Ishikawa (cell line): Measurements from ENCODE around the gene DDHD1.

ENCODE experiments used
- CEBPB ChIP-seq: IDR thresholded peaks from 2 replicates; pipeline ENCODE4 v1.6.1; 2012
- CREB1 ChIP-seq: IDR thresholded peaks from 2 replicates; pipeline ENCODE4 v1.6.1; 2012; ENCODE audit warnings: low read depth
- EGR1 ChIP-seq: IDR thresholded peaks from 2 replicates; pipeline ENCODE4 v1.6.1; 2012
- EP300 ChIP-seq: IDR thresholded peaks from 2 replicates; pipeline ENCODE4 v1.6.1; 2012; ENCODE audit warnings: borderline replicate concordance
- FOXM1 ChIP-seq: IDR thresholded peaks from 2 replicates; pipeline ENCODE4 v1.6.1; 2012; ENCODE audit warnings: low read depth, borderline replicate concordance
- NFIC ChIP-seq: IDR thresholded peaks from 2 replicates; pipeline ENCODE4 v1.6.1; 2012
- RAD21 ChIP-seq: IDR thresholded peaks from 2 replicates; pipeline ENCODE4 v1.6.1; 2012; ENCODE audit warnings: low read depth
- TAF1 ChIP-seq: IDR thresholded peaks from 2 replicates; pipeline ENCODE4 v1.6.1; 2012; ENCODE audit warnings: low read depth, mild to moderate bottlenecking
- TCF12 ChIP-seq: IDR thresholded peaks from 2 replicates; pipeline ENCODE4 v1.6.1; 2012; ENCODE audit warnings: low read depth
- TEAD4 ChIP-seq: IDR thresholded peaks from 2 replicates; pipeline ENCODE4 v1.6.1; 2012
- YY1 ChIP-seq: IDR thresholded peaks from 2 replicates; pipeline ENCODE4 v1.6.1; 2012; ENCODE audit warnings: low read depth
- ZBTB7A ChIP-seq: IDR thresholded peaks from 2 replicates; pipeline ENCODE4 v1.6.1; 2012; ENCODE audit warnings: low read depth
- TF ChIP-seq, protein P1 (sequence below): IDR thresholded peaks from 2 replicates; pipeline ENCODE4 v1.6.1; 2012
- TF ChIP-seq, protein P2 (sequence below): IDR thresholded peaks from 2 replicates; pipeline ENCODE4 v1.6.1; 2012; ENCODE audit warnings: low read depth, mild to moderate bottlenecking
- TF ChIP-seq, protein P3 (sequence below): IDR thresholded peaks from 2 replicates; pipeline ENCODE4 v1.6.1; 2012

The DDHD1 gene

DNA sequence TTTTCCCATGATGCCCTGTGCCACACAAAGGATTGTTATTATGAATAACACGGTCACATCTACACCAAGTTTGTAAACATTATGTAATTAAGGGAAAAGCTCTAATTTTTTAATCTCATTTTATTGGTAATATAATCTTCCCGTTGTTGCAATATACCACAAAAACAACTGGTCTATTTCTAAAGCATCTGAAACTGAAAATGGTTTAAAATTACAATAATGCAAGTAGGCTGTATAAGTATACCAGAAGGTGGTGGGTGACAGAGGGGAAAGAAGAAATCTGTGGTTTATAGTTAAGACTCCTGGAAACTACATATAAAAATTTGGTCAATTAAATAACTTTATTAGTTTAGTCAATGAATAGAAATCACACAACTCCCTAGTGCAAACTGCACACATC is 5.2 kb downstream of the DDHD1 start:
- TF ChIP-seq TCF12, result no peak
- no peak for TF ChIP-seq RAD21
- no peak for TF ChIP-seq YY1
- TF ChIP-seq EGR1, result no peak
- no peak for TF ChIP-seq CEBPB
- no peak for TF ChIP-seq TAF1

DNA sequence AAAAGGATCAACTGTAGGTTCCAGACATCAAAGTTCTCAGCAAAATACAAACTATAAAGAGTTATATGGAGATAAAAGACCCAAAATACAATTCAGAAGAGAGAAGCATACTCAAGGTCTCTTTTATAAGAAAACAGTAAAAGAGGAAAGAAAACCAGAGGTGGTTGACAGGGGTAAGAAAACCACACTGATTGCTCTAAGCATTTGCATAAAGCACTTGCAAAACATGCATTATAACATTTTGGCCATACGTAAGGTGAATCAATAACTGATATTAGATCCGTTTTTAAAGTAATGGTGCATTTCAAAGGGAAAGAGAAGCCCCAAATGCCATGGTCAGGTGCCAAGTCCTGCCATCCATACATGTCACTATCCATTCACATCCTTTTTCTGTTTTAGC is 5.9 kb downstream of the DDHD1 start:
- TF ChIP-seq EGR1 (no peak), EP300 (no peak), NFIC (no peak), ZBTB7A (no peak), FOXM1 (no peak), TCF12 (no peak), RAD21 (no peak), TAF1 (no peak), CREB1 (no peak), TEAD4 (no peak)
- TF ChIP-seq, protein P1, sequence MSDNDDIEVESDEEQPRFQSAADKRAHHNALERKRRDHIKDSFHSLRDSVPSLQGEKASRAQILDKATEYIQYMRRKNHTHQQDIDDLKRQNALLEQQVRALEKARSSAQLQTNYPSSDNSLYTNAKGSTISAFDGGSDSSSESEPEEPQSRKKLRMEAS, result no peak
- TF ChIP-seq, protein P2, sequence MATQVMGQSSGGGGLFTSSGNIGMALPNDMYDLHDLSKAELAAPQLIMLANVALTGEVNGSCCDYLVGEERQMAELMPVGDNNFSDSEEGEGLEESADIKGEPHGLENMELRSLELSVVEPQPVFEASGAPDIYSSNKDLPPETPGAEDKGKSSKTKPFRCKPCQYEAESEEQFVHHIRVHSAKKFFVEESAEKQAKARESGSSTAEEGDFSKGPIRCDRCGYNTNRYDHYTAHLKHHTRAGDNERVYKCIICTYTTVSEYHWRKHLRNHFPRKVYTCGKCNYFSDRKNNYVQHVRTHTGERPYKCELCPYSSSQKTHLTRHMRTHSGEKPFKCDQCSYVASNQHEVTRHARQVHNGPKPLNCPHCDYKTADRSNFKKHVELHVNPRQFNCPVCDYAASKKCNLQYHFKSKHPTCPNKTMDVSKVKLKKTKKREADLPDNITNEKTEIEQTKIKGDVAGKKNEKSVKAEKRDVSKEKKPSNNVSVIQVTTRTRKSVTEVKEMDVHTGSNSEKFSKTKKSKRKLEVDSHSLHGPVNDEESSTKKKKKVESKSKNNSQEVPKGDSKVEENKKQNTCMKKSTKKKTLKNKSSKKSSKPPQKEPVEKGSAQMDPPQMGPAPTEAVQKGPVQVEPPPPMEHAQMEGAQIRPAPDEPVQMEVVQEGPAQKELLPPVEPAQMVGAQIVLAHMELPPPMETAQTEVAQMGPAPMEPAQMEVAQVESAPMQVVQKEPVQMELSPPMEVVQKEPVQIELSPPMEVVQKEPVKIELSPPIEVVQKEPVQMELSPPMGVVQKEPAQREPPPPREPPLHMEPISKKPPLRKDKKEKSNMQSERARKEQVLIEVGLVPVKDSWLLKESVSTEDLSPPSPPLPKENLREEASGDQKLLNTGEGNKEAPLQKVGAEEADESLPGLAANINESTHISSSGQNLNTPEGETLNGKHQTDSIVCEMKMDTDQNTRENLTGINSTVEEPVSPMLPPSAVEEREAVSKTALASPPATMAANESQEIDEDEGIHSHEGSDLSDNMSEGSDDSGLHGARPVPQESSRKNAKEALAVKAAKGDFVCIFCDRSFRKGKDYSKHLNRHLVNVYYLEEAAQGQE, result no peak

DNA sequence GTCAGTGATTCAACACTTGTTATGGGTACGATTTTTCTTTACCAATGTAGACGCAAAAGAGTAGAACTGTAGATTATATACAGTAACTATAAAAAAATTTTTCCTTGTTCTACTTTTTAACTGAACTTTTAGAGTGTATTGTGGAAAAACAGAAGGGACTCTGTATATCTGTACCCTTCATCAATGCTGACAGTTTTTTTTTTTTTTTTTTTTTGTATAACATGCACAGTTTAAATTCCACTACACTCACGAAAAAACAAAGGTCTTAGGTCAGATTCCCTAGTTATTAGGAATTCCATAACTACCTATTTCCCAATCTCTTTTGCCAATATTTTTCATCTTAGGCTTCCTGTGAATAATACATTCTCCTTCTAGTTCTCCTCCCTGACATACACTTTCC is 6.4 kb downstream of the DDHD1 start:
- TF ChIP-seq YY1, result no peak

DNA sequence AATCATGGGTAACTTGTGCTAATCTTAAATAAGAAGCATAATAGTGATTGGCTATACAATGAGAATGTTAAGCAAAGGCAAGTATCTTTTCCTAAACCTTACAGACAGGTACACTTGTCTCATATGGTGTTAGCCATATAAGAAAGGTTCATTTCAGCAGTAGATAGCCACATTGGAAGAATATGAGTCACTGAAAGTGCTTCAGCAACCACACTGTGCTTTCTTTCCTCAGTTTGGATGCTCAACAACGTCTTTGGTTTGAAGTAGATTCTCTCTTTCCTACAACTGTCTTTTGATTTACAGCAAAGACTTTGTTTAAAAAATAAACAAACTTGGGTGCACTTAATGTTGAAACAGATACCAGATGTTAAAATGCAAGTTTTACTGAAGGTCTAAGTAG is 8.9 kb downstream of the DDHD1 start:
- TF ChIP-seq, protein P1, result no peak
- no peak for TF ChIP-seq NFIC

DNA sequence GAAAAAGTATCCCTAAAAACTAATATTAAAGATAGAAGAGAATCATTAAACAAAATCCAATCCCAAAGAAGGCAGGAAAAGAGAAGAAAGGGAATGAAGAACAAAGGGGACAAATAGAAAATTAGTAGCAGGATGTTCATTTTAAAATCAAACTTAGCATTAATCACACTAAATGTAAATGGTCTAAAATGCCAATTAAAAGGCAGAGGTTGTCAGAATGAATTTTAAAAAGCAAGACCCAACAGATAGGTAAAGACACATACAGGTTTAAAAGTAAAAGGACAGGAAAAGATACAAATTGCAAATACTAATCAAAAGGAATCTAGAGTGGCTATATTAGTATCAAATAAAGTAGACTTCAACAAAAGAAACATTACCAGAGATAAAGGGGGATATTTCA is 12.5 kb downstream of the DDHD1 start:
- TF ChIP-seq, protein P3, sequence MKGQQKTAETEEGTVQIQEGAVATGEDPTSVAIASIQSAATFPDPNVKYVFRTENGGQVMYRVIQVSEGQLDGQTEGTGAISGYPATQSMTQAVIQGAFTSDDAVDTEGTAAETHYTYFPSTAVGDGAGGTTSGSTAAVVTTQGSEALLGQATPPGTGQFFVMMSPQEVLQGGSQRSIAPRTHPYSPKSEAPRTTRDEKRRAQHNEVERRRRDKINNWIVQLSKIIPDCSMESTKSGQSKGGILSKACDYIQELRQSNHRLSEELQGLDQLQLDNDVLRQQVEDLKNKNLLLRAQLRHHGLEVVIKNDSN, result no peak
- no peak for TF ChIP-seq TAF1
- TF ChIP-seq ZBTB7A, result no peak
- TF ChIP-seq RAD21, result no peak
- TF ChIP-seq NFIC, result no peak
- TF ChIP-seq, protein P2, result no peak
- TF ChIP-seq EP300, result no peak
- no peak for TF ChIP-seq FOXM1
- TF ChIP-seq CREB1, result no peak
- TF ChIP-seq TCF12, result no peak
- TF ChIP-seq CEBPB, result no peak

DNA sequence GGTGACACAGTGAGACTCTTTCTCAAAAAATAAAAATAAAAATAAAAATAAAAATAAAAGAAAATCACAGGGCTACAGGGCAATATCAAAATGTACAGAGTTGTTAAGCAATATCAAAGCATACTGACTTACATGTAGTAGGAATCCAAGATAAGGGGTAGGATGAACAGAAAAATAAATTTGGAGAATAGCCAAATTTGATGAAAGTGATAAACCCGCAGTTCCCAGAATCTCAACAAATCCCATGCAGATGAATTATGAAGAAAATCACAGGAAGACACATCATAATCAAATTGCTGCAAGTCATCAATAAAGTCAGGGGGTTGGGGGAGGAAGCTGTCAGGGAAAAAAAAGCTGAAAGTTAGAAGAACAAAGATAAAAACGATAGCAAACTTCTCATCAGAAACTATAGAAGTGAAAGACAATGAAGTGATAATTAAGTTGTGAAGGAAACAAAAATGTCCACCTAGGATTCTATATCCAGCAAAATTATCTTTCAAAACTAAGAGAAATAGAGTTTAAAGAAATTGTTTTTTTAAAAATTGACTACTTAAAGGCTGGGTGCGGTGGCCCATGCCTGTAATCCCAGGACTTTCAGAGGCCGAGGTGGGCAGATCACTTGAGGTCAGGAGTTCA is 15.4 kb downstream of the DDHD1 start:
- TF ChIP-seq YY1 (no peak), CREB1 (no peak), NFIC (no peak), RAD21 (no peak), ZBTB7A (no peak), TCF12 (no peak), FOXM1 (no peak), CEBPB (no peak), EP300 (no peak), TEAD4 (no peak), TAF1 (no peak), EGR1 (no peak)
- TF ChIP-seq, protein P1, result no peak
- TF ChIP-seq, protein P3, result no peak
- TF ChIP-seq, protein P2, result no peak
